ENCODE results near the gene RHBDD3. TPM values are rescaled to one million over a fixed set of nuclear protein-coding genes. Genes with fewer than 3 reads are reported as not detected.

Gene RHBDD3
- total and polyA plus RNA-seq, 2 of the 4 experiments (the other 2 are of a cell fraction), result 5.7 to 21.5 TPM

GRCh38 chr22:29310863-29311339 is 43.1 kb upstream of the RHBDD3 start:
- no peak overlapping the region for H4K91ac ChIP-seq (ENCODE audit: insufficient read depth, low read depth, low read length)
- H3K4me2 ChIP-seq (ENCODE audit: low read depth, low read length), result peak overlapping the region; percentile 45; the same call in 1 of the 2 replicates

More at GRCh38 chr22:29310863-29311339, 43.1 kb upstream of the RHBDD3 start:
- no peak overlapping the region for H3K56ac ChIP-seq (ENCODE audit: extremely low read depth, insufficient read depth, low read length)
- peak overlapping the region; percentile 96 for H2AK9ac ChIP-seq (replicated peaks; ENCODE audit: low read depth, low read length, poor library complexity)
- intact Hi-C loops (cut with micrococcal nuclease) (no loop called here), dilution Hi-C loops (cut with HindIII; ENCODE audit: low sequenced_read_pairs, unreplicated experiment) (no loop called here), in situ Hi-C loops (cut with MboI; ENCODE audit: low sequenced_read_pairs) (no loop called here)
- no peak overlapping the region for H4K5ac ChIP-seq (ENCODE audit: low read depth, low read length)
- peak overlapping the region; percentile 88 for H2AK5ac ChIP-seq (ENCODE audit: low read depth, low read length)
- peak overlapping the region; percentile 87 for H2AFZ ChIP-seq (replicated peaks; ENCODE audit: low read length, poor library complexity)
- peaks cover 27% of the 10 kb centered on the region for H3K27me3 ChIP-seq (ENCODE audit: control insufficient read depth, insufficient read depth, low read length)
- H3K4me1 ChIP-seq (ENCODE audit: control insufficient read depth, insufficient read depth, low read length), result peaks cover 16% of the 10 kb centered on the region
- ATAC-seq (ENCODE audit: low read depth) (peak; percentile 57), DNase-seq (peak; percentile 96)
- BruUV-seq (replicated peaks), result no TSS peak
- peak overlapping the region in 1 of 2 experiments; percentile 40; a peak in 1 of 4 replicates for H4K8ac ChIP-seq (ENCODE audit: low read depth in 2 of 2, low read length in 2 of 2)
- peaks cover 34% of the 10 kb centered on the region for H4K20me1 ChIP-seq (ENCODE audit: insufficient read depth, low read length)
- WGBS, 2 experiments (ENCODE audit: extremely low coverage in 2 of 2, insufficient read length in 1 of 2), result no CpG with 5 or more reads among the region's 18 CpGs
- H3K4me3 ChIP-seq (ENCODE audit: insufficient read depth, low read depth, low read length), result no peak overlapping the region
- H3K9me1 ChIP-seq (ENCODE audit: insufficient read depth, low read length), result peaks cover 5% of the 10 kb centered on the region; the same call in 1 of the 2 replicates
- H2BK20ac ChIP-seq (ENCODE audit: low read depth, low read length), result no peak overlapping the region
- peaks cover 8 to 42% of the 10 kb centered on the region in 2 experiments; a peak in 3 of 4 replicates for H3K79me1 ChIP-seq (ENCODE audit: low read depth in 1 of 2, low read length in 2 of 2)
- no peak overlapping the region for H2BK15ac ChIP-seq (ENCODE audit: low read depth, low read length)
- H3K9ac ChIP-seq (ENCODE audit: low read depth, low read length), result no peak overlapping the region
- H3K14ac ChIP-seq (replicated peaks; ENCODE audit: low read depth, low read length), result no peak overlapping the region
- ChIA-PET CTCF (no interaction called here), POLR2A (ENCODE audit: unreplicated experiment) (interaction anchor here (0.5 kb wide), 1 partner anchor 63 kb away, joined by 7 read pairs; no protein-coding TSS in a partner anchor)
- no peak overlapping the region for H2BK120ac ChIP-seq (ENCODE audit: low read depth, low read length)
- H3K9me3 ChIP-seq (ENCODE audit: control insufficient read depth, insufficient read depth, low read length), result no peaks in the 10 kb centered on the region
- H3K27ac ChIP-seq (ENCODE audit: insufficient read depth, low read length), result 0 out of 2 replicates have a peak overlapping the region, but pooled peaks have one; percentile 33
- peaks cover 2% of the 10 kb centered on the region; the same call in 1 of the 2 replicates for H3K36me3 ChIP-seq (ENCODE audit: control insufficient read depth, insufficient read depth, low read length)
- H3K4ac ChIP-seq (ENCODE audit: low read depth, low read length), result peak overlapping the region; percentile 61
- H2BK5ac ChIP-seq (ENCODE audit: low read depth, low read length, poor library complexity, severe bottlenecking), result no peak overlapping the region
- TF ChIP-seq MAFK (IDR thresholded peaks at IDR 0.05; ENCODE audit: low read depth, low read length), result no peak
- TF ChIP-seq NFE2L2 (IDR thresholded peaks at IDR 0.05; ENCODE audit: low read depth, low read length), result 0 out of 2 replicates have a peak, but pooled peaks have one; percentile 6
- TF ChIP-seq CTCF (conservative IDR thresholded peaks at IDR 0.05; ENCODE audit: low read depth, low read length), result no peak
- peak; percentile 91; the same call in 1 of the 2 replicates for TF ChIP-seq MAZ (IDR thresholded peaks at IDR 0.05; ENCODE audit: borderline replicate concordance, low read depth, low read length)
- TF ChIP-seq RCOR1 (IDR thresholded peaks at IDR 0.05; ENCODE audit: insufficient replicate concordance, low read length), result no peak
- TF ChIP-seq, protein P1, sequence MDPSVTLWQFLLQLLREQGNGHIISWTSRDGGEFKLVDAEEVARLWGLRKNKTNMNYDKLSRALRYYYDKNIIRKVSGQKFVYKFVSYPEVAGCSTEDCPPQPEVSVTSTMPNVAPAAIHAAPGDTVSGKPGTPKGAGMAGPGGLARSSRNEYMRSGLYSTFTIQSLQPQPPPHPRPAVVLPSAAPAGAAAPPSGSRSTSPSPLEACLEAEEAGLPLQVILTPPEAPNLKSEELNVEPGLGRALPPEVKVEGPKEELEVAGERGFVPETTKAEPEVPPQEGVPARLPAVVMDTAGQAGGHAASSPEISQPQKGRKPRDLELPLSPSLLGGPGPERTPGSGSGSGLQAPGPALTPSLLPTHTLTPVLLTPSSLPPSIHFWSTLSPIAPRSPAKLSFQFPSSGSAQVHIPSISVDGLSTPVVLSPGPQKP (IDR thresholded peaks at IDR 0.05; ENCODE audit: borderline replicate concordance, low read depth, low read length), result no peak
- TF ChIP-seq POLR2A (IDR thresholded peaks at IDR 0.05; ENCODE audit: low read depth, low read length), result peak; percentile 49; the same call in 1 of the 2 replicates
- TF ChIP-seq RFX5 (IDR thresholded peaks at IDR 0.05; ENCODE audit: low read depth, low read length), result no peak
- 0 out of 2 replicates have a peak, but pooled peaks have one; percentile 5 for TF ChIP-seq CEBPB (IDR thresholded peaks at IDR 0.05; ENCODE audit: low read depth, low read length)
- TF ChIP-seq FOS (IDR thresholded peaks at IDR 0.05; ENCODE audit: low read depth, low read length), result peak; percentile 88
- no peak for TF ChIP-seq BHLHE40 (IDR thresholded peaks at IDR 0.05; ENCODE audit: low read depth, low read length)
- 0 out of 2 replicates have a peak, but pooled peaks have one; percentile 5 for TF ChIP-seq RAD21 (IDR thresholded peaks at IDR 0.05; ENCODE audit: low read length)
- H3K18ac ChIP-seq (ENCODE audit: low read depth, low read length), result no peak overlapping the region
- H3K23ac ChIP-seq (ENCODE audit: low read depth, low read length), result no peak overlapping the region

Data from IMR-90 (cell line).